ENCODE data around the gene SCO1.

SCO1 gene

GRCh38 chr17:10651927-10652326 lies 45.4 kb downstream of the SCO1 start:
- no peak for DNase-seq

- no peak for DNase-seq
Measured at GRCh38 chr17:10649602-10650001, 47.7 kb downstream of the SCO1 start.

GRCh38 chr17:10648956-10649355 lies 48.4 kb downstream of the SCO1 start:
- DNase-seq = no peak

GRCh38 chr17:10648381-10648780 lies 49.0 kb downstream of the SCO1 start:
- DNase-seq = no peak

GRCh38 chr17:10646392-10646990 lies 50.8 kb downstream of the SCO1 start:
- DNase-seq = peak; percentile 33

- DNase-seq = no peak
Measured at GRCh38 chr17:10640475-10640874, 56.9 kb downstream of the SCO1 start.

- DNase-seq = no peak
Measured at GRCh38 chr17:10638151-10638550, 59.2 kb downstream of the SCO1 start.

- no peak for DNase-seq
Measured at GRCh38 chr17:10635290-10635689, 62.0 kb downstream of the SCO1 start.

GRCh38 chr17:10633738-10634379 lies 63.5 kb downstream of the SCO1 start:
- DNase-seq = no peak

- DNase-seq = no peak
Measured at GRCh38 chr17:10631701-10632100, 65.6 kb downstream of the SCO1 start.

- DNase-seq = no peak
Measured at GRCh38 chr17:10631048-10631700, 66.2 kb downstream of the SCO1 start.

GRCh38 chr17:10629706-10630105 lies 67.6 kb downstream of the SCO1 start:
- DNase-seq = no peak

- DNase-seq = no peak
Measured at GRCh38 chr17:10628756-10629155, 68.6 kb downstream of the SCO1 start.

- no peak for DNase-seq
Measured at GRCh38 chr17:10626390-10626789, 70.9 kb downstream of the SCO1 start.

GRCh38 chr17:10624969-10625368 lies 72.4 kb downstream of the SCO1 start:
- DNase-seq = no peak

- no peak for DNase-seq
Measured at GRCh38 chr17:10623737-10624338, 73.5 kb downstream of the SCO1 start.

- DNase-seq = no peak
Measured at GRCh38 chr17:10622617-10623485, 74.5 kb downstream of the SCO1 start.

Data from GDM1 (cell line).